Measurements from ENCODE around the gene ARL14EP.

The ARL14EP gene

GRCh38 chr11:30326906-30327305, 4.0 kb downstream of the ARL14EP start:
- no peak for DNase-seq (ENCODE audit: low read depth in 2 of 2)

DNA sequence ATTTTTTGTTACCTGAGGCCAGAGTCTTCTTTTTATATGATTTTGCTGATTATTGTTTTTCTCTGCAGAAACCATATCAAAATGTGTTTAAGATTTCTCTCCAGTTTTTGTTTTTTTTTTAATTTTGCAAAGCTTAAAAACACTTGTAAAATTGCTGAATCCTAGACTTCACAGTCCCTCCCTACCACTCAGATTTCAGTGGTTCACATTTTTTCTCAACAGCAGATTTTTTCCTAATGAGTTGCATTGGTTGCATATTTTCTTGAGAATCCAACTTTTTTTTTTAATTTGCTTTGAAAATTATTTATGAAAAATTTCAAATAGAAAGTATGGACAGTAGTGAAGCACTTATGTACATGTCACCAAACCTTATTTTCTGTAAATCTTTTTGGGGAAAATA, 5.8 kb downstream of the ARL14EP start:
- DNase-seq (ENCODE audit: low read depth in 2 of 2) = no peak

DNA sequence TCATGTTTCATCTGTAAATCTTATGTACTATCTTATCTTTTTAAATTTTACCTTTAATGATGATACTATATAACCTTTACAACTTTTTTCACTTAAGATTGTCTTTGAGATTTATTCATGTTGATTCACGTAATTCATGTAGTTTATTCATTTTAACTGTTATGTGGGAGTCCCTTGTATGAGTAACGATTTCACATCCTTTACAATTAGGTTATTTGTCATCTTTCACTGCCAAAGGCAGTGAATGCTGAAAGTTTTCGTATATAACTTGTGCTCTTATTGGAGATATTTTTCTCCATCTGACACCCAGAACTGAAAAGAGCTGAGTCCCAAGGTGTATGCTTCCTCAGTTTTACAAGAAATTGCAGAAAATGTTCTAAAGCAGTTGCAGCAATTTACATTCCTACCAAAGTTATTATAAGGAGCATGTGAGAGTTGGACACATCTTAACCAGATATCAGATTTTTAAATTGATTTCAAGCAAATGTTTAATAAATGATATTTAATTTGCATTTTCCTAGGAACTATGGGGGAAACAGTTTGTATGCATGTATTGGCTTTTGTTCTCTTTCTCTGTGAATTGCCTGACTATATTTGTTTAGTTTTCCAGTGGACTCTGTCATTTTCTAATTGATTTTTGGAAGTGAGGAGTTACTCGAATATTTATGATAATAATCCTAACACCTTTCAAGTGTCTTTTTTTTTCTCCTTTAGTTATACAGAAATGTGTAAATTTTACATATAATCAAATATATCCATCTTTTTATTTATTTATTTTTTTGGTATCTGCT, 6.4 kb downstream of the ARL14EP start:
- no peak for DNase-seq (ENCODE audit: low read depth in 2 of 2)

GRCh38 chr11:30333405-30333804, 10.5 kb downstream of the ARL14EP start:
- no peak for DNase-seq (ENCODE audit: low read depth in 2 of 2)

- no peak for DNase-seq (ENCODE audit: low read depth in 2 of 2)
Observed at GRCh38 chr11:30342736-30343166, 19.8 kb downstream of the ARL14EP start.

GRCh38 chr11:30344085-30344484, 21.2 kb downstream of the ARL14EP start:
- DNase-seq (ENCODE audit: low read depth in 2 of 2) = no peak

DNA sequence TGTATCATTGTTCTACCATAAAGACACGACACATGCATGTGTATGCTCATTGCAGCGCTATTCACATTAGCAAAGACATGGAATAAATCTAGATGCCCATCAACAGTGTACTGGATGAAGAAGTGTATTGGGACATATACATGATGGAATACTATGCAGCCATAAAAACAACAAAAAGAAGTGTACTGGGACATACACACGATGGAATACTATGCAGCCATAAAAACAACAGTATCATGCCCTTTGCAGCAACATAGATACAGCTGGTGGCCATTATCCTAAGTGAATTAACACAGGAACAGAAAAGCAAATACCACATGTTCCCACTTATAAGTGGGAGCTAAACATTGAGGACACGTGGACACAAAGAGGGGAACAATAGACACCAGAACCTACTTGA, 22.7 kb downstream of the ARL14EP start:
- DNase-seq (ENCODE audit: low read depth in 2 of 2) = no peak

- no peak for DNase-seq (ENCODE audit: low read depth in 2 of 2)
Observed at GRCh38 chr11:30346068-30346688, 23.3 kb downstream of the ARL14EP start.

DNA sequence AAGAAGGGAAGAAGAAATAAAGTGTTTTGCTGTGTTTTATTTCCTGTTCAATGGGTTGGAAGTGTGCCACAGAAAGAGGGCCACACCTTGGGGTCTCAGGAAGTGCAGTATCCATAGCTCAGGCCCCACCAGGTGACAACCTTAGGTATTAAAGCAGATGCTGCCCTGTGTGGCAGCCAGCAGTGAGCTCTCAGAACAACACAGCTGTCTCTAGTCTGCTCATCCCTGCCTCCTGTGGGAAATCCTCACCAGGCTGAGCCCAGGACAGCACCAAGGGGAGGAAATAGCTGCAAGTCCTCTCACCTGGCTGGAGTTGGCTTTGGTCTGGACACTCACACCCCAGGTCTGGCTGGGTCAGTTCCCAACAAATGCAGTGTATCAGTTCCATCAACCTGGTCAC, 25.1 kb downstream of the ARL14EP start:
- DNase-seq (ENCODE audit: low read depth in 2 of 2) = no peak

DNA sequence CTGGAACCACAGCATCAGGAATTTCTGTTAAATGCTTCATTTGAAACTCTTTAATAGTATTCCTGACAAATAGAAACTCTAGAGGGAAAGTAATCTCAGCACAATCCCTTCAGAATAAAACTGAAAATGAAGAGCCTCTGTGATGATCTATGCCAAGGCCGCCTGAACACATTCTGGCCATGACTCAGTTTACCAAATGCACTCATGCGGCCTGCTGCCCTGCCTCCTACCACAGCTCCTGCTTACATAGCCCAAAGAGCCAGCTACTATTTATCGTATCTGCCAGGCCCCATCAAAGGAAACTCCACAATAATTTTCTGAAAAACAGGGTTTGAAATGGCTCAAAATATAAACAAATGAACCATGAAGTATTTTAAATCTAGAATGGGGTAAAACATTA, 27.0 kb downstream of the ARL14EP start:
- no peak for DNase-seq (ENCODE audit: low read depth in 2 of 2)

- DNase-seq (ENCODE audit: low read depth in 2 of 2) = no peak
Observed at GRCh38 chr11:30350384-30350783, 27.5 kb downstream of the ARL14EP start.

DNA sequence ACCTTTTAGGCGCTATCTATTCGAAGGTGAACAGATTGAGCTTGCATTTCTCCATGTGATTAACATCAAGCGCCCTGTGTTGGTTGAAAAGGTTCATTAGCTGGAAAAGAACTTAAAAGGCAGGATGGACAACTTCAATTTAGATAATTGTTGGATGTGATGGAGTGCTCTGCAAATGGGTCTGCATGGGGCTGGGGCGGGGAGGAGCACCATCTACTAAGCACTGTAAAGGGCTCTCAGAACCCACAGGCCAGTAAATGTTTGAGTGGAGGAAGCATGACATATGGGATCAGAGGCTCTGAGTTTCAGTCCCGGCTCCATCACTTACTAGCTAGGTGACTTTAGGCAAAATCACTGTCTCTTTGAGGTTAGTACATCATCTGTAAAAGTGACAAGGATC, 28.2 kb downstream of the ARL14EP start:
- no peak for DNase-seq (ENCODE audit: low read depth in 2 of 2)

GRCh38 chr11:30356391-30356790, 33.5 kb downstream of the ARL14EP start:
- no peak for DNase-seq (ENCODE audit: low read depth in 2 of 2)

DNA sequence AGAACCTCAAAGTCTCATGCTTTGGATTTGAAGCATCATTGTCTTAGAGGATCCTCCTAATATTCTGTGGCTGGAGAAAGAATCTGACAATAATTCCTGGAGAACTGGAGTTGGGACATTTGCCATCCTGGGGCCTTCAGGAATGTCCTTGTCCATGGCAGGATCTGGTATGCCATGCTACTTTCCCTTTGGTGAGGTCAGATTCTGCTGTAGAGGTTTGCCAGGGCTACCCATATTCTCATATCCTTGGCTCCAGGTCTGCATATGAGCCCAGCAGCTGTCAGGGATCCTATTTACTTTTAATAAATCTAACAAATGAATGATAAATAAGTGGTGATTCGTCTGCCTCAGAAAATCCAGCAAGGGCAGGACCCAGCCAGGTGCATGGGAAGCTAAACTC, 35.0 kb downstream of the ARL14EP start:
- DNase-seq (ENCODE audit: low read depth in 2 of 2) = no peak

DNA sequence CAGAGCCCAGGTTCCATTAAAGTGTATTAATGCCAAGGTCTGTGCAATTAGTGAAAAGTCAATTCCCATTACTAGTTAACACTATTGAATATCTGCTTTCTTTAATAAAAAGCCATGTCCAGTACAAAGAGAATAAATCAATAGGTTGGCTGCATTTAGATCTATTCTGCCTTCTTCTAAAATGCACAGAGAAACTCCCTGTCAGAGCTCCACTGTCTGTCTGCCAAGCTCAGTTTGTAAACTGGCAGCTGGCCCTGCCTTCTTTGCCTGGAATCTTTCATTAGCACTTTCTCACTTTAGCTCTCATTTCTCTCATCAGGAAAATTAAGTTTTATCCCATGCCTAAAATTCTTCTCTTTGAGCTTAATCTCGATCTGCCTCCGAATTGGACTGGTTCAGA, 35.6 kb downstream of the ARL14EP start:
- DNase-seq (ENCODE audit: low read depth in 2 of 2) = no peak

GRCh38 chr11:30360741-30361140, 37.8 kb downstream of the ARL14EP start:
- no peak for DNase-seq (ENCODE audit: low read depth in 2 of 2)

DNA sequence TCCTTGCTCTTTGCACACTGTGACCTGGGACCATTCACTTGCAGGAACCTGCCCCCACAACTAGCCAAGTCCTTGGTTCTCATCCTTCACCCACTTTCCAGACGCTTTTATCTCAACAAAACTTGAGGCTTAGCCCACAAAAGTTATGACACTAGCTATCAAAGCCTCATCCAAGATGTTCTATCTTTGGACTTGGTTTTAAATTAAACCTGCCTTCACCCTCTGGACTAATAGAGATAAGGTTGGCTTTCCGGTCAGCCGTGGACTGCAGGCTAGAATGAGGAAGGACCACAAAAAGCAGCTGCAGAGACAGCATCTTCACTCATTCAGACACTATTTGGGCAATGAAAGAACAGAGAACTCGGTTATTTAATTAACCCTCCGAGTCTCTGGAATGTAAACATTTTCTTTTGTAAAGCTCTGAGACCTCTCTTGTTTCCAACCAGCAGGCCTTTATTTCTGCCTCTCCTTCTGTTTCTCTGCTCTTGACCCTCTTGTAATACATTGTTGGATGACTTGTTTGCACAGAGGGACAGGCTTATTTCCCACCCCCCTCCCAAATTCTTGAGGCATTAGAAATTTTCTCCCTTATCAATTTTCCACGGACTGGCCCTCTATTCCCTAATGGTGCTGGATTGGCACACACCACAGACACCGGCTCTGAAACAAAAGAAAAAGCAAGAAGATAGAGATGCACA, 41.4 kb downstream of the ARL14EP start:
- DNase-seq (ENCODE audit: low read depth in 2 of 2) = no peak

DNA sequence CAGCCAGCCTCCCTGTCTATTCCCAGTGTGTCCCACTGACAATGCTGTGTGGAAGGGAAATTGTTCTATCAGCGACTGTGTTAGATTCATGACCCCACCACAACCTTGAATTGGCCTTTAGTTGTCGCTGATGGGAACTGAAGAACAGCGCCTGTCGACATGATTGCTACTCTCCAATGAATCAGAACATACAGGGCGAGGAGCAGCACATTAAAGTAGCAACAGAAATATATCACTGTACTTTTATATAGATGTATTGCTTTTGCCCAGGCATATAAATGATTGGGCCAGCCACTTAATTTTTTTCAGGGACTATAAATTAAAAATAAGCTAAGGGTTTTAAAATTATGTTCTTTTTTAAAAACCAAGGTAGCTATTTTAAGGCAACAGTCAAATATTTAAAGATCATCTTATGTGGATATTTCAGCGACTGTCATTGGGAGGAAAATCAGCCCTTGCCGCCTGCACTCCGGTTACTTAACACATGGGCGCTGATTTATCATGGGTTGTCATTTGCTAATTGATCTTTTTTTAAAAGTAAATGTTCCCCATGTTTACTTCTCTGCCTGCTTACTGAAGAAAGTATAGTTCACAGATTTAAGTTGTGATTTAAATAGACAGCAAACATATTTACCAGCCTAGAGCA, 42.1 kb downstream of the ARL14EP start:
- DNase-seq (ENCODE audit: low read depth in 2 of 2) = no peak

DNA sequence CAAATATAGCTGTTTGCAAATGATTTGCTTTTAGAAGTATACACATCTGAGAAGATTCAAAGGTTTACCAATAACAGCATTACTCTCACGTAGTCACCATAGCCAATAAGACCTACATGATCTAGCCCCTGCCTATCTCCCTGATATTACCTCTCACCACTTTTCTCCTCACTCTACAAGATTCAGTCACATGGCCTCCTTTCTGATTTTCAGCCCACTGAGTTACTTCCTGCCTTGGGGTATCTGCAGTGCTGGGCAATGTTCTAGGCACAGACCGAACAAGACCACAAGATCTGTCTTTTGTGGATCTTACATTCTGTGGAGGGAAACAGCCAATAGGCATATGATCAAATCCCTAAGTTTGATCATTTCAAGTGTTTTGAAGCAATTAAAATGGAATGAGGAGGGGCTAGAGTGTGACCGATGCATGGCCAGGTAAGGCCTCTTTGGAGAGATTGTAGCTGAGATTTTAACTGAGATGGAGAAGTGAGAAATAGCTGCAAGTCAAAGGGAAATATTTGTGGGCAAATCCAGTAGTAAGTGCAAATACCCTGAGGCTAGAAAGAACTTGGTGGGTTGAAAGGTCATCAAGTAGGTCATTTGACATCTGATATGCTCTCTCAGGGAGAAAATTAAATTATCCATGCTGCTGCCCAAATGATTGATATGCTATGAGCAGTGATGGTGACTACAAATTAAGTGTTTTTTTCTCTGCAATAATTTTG, 43.1 kb downstream of the ARL14EP start:
- DNase-seq (ENCODE audit: low read depth in 2 of 2) = no peak

GRCh38 chr11:30368394-30368793, 45.5 kb downstream of the ARL14EP start:
- DNase-seq (ENCODE audit: low read depth in 2 of 2) = no peak

- no peak for DNase-seq (ENCODE audit: low read depth in 2 of 2)
Observed at GRCh38 chr11:30370164-30370563, 47.3 kb downstream of the ARL14EP start.

GRCh38 chr11:30377347-30377746, 54.4 kb downstream of the ARL14EP start:
- DNase-seq (ENCODE audit: low read depth in 2 of 2) = no peak

All from stimulated activated CD4-positive, alpha-beta T cell treated with anti-CD3 and anti-CD28 coated beads, Interleukin-1b, Interleukin-23, amount 100 ng/mL, for 1 hour (primary cell).